ENCODE data around the gene ARRDC1.
A peak's percentile ranks its signal among the peaks of the same experiment; 100 is the strongest.
"Not testable (repeated sequence)": the region's sequence is repeated elsewhere in the genome, so short reads cannot be mapped to it uniquely, and the experiment has no call there.

ARRDC1 gene

DNA sequence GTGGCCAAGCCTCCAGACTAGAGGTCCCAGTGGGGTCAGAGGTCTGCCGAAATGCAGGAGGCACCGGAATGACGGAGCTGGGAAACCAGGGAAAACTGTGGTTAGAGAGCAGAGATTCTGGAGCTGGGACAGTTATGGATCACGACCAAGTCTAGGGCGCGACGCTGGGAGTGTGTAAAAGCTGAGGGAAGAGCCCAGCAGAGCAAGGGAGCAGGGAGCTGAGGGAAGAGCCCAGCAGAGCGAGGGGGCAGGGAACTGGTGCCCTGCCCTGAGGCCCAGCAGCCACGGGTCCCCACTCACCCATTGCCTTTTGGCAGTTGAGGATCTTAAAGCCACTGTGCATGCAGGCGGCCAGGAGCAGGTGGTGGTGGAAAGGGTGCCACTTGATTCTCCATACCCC, 41.4 kb upstream of the ARRDC1 start:
- TF ChIP-seq, protein P1, sequence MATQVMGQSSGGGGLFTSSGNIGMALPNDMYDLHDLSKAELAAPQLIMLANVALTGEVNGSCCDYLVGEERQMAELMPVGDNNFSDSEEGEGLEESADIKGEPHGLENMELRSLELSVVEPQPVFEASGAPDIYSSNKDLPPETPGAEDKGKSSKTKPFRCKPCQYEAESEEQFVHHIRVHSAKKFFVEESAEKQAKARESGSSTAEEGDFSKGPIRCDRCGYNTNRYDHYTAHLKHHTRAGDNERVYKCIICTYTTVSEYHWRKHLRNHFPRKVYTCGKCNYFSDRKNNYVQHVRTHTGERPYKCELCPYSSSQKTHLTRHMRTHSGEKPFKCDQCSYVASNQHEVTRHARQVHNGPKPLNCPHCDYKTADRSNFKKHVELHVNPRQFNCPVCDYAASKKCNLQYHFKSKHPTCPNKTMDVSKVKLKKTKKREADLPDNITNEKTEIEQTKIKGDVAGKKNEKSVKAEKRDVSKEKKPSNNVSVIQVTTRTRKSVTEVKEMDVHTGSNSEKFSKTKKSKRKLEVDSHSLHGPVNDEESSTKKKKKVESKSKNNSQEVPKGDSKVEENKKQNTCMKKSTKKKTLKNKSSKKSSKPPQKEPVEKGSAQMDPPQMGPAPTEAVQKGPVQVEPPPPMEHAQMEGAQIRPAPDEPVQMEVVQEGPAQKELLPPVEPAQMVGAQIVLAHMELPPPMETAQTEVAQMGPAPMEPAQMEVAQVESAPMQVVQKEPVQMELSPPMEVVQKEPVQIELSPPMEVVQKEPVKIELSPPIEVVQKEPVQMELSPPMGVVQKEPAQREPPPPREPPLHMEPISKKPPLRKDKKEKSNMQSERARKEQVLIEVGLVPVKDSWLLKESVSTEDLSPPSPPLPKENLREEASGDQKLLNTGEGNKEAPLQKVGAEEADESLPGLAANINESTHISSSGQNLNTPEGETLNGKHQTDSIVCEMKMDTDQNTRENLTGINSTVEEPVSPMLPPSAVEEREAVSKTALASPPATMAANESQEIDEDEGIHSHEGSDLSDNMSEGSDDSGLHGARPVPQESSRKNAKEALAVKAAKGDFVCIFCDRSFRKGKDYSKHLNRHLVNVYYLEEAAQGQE (IDR thresholded peaks at IDR 0.05; ENCODE audit: insufficient replicate concordance, low read depth), result no peak
- TF ChIP-seq GABPA (IDR thresholded peaks at IDR 0.05; ENCODE audit: low read depth) (no peak), SPI1 (IDR thresholded peaks at IDR 0.05; ENCODE audit: borderline replicate concordance, low read depth) (no peak), POLR2AphosphoS5 (IDR thresholded peaks at IDR 0.05; ENCODE audit: low read depth) (no peak)
- TF ChIP-seq, protein P2, sequence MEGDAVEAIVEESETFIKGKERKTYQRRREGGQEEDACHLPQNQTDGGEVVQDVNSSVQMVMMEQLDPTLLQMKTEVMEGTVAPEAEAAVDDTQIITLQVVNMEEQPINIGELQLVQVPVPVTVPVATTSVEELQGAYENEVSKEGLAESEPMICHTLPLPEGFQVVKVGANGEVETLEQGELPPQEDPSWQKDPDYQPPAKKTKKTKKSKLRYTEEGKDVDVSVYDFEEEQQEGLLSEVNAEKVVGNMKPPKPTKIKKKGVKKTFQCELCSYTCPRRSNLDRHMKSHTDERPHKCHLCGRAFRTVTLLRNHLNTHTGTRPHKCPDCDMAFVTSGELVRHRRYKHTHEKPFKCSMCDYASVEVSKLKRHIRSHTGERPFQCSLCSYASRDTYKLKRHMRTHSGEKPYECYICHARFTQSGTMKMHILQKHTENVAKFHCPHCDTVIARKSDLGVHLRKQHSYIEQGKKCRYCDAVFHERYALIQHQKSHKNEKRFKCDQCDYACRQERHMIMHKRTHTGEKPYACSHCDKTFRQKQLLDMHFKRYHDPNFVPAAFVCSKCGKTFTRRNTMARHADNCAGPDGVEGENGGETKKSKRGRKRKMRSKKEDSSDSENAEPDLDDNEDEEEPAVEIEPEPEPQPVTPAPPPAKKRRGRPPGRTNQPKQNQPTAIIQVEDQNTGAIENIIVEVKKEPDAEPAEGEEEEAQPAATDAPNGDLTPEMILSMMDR (IDR thresholded peaks at IDR 0.05; ENCODE audit: insufficient read depth, low read length), result no peak
- no peak overlapping the region for H3K4me3 ChIP-seq (replicated peaks; ENCODE audit: insufficient read depth, low read length)

DNA sequence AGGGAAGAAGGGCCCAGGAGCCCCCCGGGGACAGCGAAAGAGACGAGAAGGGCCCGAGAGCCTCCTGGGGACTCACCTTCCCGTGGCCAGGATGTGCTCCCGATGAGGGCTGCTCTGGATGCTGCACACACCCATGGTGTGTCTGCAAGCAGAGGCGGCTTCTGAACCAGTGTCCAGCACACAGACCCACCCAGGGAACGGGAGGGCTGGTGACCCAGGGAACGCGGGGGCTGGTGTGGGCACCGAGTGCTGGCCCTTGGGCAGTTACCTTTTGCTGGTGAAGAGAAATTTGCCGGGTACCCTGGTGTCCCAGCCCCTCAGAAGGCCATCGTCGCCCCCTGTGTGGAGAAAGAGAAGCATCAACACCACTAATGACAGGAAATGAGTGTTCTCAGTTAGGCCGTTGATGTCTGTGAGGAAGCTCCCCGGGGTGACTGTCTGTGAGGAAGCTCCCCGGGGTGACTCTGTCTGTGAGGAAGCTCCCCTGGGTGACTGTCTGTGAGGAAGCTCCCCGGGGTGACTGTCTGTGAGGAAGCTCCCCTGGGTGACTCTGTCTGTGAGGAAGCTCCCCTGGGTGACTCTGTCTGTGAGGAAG, 40.6 kb upstream of the ARRDC1 start:
- DNase-seq (ENCODE audit: low read depth in 1 of 2, low spot score in 1 of 2), result no peak
- Histone ChIP-seq H3K4me3 (replicated peaks; ENCODE audit: insufficient read depth, low read length) (no peak overlapping the region), H3K27ac (replicated peaks) (no peak overlapping the region), H3K27me3 (ENCODE audit: insufficient read depth, poor library complexity, severe bottlenecking) (no peaks in the 10 kb centered on the region)
- TF ChIP-seq, protein P1 (IDR thresholded peaks at IDR 0.05; ENCODE audit: insufficient replicate concordance, low read depth), result no peak
- TF ChIP-seq, protein P2 (IDR thresholded peaks at IDR 0.05; ENCODE audit: insufficient read depth, low read length), result no peak
- no peak for TF ChIP-seq SPI1 (IDR thresholded peaks at IDR 0.05; ENCODE audit: borderline replicate concordance, low read depth)
- TF ChIP-seq GABPA (IDR thresholded peaks at IDR 0.05; ENCODE audit: low read depth), result no peak
- no peak for TF ChIP-seq POLR2AphosphoS5 (IDR thresholded peaks at IDR 0.05; ENCODE audit: low read depth)

More for the DNA sequence above, 41.4 kb upstream of the ARRDC1 start:
- DNase-seq (ENCODE audit: low read depth in 1 of 2, low spot score in 1 of 2), result no peak
- no peaks in the 10 kb centered on the region for H3K27me3 ChIP-seq (ENCODE audit: insufficient read depth, poor library complexity, severe bottlenecking)
- H3K27ac ChIP-seq (replicated peaks), result no peak overlapping the region

DNA sequence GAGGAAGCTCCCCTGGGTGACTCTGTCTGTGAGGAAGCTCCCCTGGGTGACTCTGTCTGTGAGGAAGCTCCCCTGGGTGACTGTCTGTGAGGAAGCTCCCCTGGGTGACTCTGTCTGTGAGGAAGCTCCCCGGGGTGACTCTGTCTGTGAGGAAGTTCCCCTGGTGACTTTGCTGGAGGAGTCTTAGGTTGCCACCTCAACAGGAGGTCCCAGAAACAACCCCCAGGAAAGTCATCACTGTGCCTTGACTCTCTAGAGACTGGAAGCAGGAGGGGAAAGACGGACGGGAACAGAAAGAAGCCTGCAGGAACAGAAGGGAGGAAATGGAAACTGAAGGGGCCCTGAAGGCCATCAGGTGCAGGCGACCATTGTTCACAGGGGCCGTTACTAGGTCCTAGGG, 37.0 kb upstream of the ARRDC1 start:
- peak overlapping the region; percentile 17; the same call in 1 of the 2 replicates for H3K27ac ChIP-seq (replicated peaks)
- peak in 1 of 2 experiments; percentile 14 for DNase-seq (ENCODE audit: low read depth in 1 of 2, low spot score in 1 of 2)
- not testable (repeated sequence) for H3K27me3 ChIP-seq (ENCODE audit: insufficient read depth, poor library complexity, severe bottlenecking); H3K4me3 ChIP-seq (replicated peaks; ENCODE audit: insufficient read depth, low read length)

DNA sequence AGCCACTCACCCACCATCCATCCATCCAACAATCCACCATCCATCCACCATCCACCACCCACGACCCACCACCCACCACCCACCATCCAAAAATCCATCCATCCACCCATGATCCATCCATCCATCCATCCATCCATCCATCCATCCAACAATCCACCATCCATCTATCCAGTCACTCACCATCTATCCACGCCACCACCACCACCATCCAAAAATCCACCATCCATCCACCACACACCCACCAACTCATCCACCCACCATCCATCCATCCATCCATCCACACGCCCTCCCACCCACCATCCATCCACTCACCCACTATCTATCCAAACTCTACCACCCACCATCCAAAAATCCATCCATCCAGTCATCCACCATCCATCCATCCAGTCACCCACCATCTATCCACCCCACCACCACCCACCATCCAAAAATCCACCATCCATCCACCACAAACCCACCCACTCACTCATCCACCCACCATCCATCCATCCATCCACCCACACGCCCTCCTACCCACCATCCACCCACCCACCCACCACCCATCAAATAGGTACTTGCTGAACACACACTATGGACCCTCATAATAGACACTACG, 35.8 kb upstream of the ARRDC1 start:
- H3K4me3 ChIP-seq (replicated peaks; ENCODE audit: insufficient read depth, low read length), result no peak overlapping the region
- no peak for DNase-seq (ENCODE audit: low read depth in 1 of 2, low spot score in 1 of 2)
- H3K27me3 ChIP-seq (ENCODE audit: insufficient read depth, poor library complexity, severe bottlenecking), result no peaks in the 10 kb centered on the region
- no peak overlapping the region for H3K27ac ChIP-seq (replicated peaks)
- no peak for TF ChIP-seq POLR2AphosphoS5 (IDR thresholded peaks at IDR 0.05; ENCODE audit: low read depth)

DNA sequence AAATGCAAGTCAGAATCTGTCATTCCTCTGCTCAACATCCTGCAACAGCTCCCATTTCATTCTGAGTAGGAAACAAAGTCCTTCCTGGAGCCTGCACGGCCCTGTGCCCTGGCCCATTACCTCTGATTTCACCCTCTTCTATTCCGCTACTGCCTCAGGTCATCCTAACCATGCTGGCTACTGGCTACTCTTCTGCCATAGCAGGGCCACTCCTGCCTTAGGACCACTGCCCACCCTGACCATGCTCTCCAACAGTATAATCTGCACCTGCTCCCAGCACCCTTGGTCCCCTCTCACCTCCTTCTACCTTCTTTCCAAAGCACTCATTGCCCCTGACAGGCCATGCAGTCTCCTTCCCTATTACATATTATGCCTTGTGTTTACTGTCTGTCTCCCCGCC, 34.9 kb upstream of the ARRDC1 start:
- H3K27ac ChIP-seq (replicated peaks), result no peak overlapping the region
- no peaks in the 10 kb centered on the region for H3K27me3 ChIP-seq (ENCODE audit: insufficient read depth, poor library complexity, severe bottlenecking)
- TF ChIP-seq, protein P1 (IDR thresholded peaks at IDR 0.05; ENCODE audit: insufficient replicate concordance, low read depth), result no peak
- TF ChIP-seq, protein P2 (IDR thresholded peaks at IDR 0.05; ENCODE audit: insufficient read depth, low read length), result no peak
- TF ChIP-seq GABPA (IDR thresholded peaks at IDR 0.05; ENCODE audit: low read depth) (no peak), SPI1 (IDR thresholded peaks at IDR 0.05; ENCODE audit: borderline replicate concordance, low read depth) (no peak), POLR2AphosphoS5 (IDR thresholded peaks at IDR 0.05; ENCODE audit: low read depth) (no peak)
- H3K4me3 ChIP-seq (replicated peaks; ENCODE audit: insufficient read depth, low read length), result no peak overlapping the region
- DNase-seq (ENCODE audit: low read depth in 1 of 2, low spot score in 1 of 2), result no peak

Data from HL-60 (cell line).